Mesodermal cell (in vitro differentiated cells): Measurements from ENCODE around the gene ADAMTSL3.
"Not testable (repeated sequence)": the region's sequence is repeated elsewhere in the genome, so short reads cannot be mapped to it uniquely, and the experiment has no call there.

ENCODE experiments used
- H3K27ac ChIP-seq: 2 replicates; pipeline ENCODE4 v1.7.0; 2013; ENCODE audit warnings: mild to moderate bottlenecking, low read depth, low read length, moderate library complexity; ENCODE audit not compliant: severe bottlenecking
- H3K36me3 ChIP-seq: 2 replicates; pipeline ENCODE4 v1.7.1; 2013; ENCODE audit warnings: mild to moderate bottlenecking, low read length, moderate library complexity; ENCODE audit not compliant: control insufficient read depth, insufficient read depth
- H3K4me1 ChIP-seq: one replicate; pipeline ENCODE4 v1.7.1; 2013; ENCODE audit warnings: mild to moderate bottlenecking, low read length; ENCODE audit not compliant: insufficient read depth, control insufficient read depth, poor library complexity, severe bottlenecking
- H3K4me3 ChIP-seq: 2 replicates; pipeline ENCODE4 v1.7.0; 2013; ENCODE audit warnings: low read length, control low read depth, mild to moderate bottlenecking; ENCODE audit not compliant: insufficient read depth, poor library complexity, severe bottlenecking; ENCODE audit errors: extremely low read depth
- H3K9me3 ChIP-seq: 2 replicates; pipeline ENCODE4 v1.7.1; 2013; ENCODE audit warnings: mild to moderate bottlenecking, low read length, moderate library complexity; ENCODE audit not compliant: control insufficient read depth
- WGBS, 2 experiments: methylation state at CpG; one replicate each; pipeline ENCODE4 v1.1.5; 2013; ENCODE audit warnings: missing lambda C conversion rate in 2 of 2; ENCODE audit not compliant: insufficient coverage in 2 of 2; 5-methylcytosine and 5-hydroxymethylcytosine counted together

ADAMTSL3 gene

DNA sequence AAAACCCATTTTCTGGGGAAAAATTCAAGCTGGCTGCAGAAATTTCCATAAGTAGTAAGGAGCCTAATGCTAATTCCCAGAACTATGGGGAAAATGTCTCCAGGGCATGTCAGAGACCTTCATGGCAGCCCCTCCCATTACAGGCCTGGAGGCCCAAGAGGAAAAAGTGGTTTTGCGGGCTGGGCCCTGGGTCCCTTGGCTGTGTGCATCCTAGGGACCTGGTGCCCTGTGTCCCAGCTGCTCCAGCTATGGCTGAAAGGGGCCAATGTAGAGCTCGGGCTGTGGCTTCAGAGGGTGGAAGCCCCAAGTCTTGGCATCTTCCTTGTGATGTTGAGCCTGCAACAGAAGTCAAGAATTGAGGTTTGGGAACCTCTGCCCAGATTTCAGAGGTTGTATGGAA lies 48.4 kb downstream of the ADAMTSL3 start:
- not testable (repeated sequence) for H3K9me3 ChIP-seq, H3K36me3 ChIP-seq, H3K4me3 ChIP-seq, H3K27ac ChIP-seq, H3K4me1 ChIP-seq
- WGBS, 2 experiments, result 83 to 100% methylated on average over 2 of the region's 2 CpGs

- WGBS, 2 experiments, result 89 to 97% methylated on average over 5 of the region's 6 CpGs
- Histone ChIP-seq H3K27ac (no peak overlapping the region), H3K9me3 (no peaks in the 10 kb centered on the region), H3K36me3 (no peaks in the 10 kb centered on the region), H3K4me1 (peaks cover 2% of the 10 kb centered on the region), H3K4me3 (no peak overlapping the region)
These were observed 54.4 kb downstream of the ADAMTSL3 start for GRCh38 chr15:83708328-83708727.

- Histone ChIP-seq H3K36me3 (no peaks in the 10 kb centered on the region), H3K4me3 (no peak overlapping the region), H3K4me1 (peaks cover 2% of the 10 kb centered on the region), H3K9me3 (no peaks in the 10 kb centered on the region), H3K27ac (no peak overlapping the region)
- WGBS, 2 experiments, result 82 to 100% methylated on average over 1 of the region's 2 CpGs
These were observed 55.3 kb downstream of the ADAMTSL3 start for GRCh38 chr15:83709241-83709640.

DNA sequence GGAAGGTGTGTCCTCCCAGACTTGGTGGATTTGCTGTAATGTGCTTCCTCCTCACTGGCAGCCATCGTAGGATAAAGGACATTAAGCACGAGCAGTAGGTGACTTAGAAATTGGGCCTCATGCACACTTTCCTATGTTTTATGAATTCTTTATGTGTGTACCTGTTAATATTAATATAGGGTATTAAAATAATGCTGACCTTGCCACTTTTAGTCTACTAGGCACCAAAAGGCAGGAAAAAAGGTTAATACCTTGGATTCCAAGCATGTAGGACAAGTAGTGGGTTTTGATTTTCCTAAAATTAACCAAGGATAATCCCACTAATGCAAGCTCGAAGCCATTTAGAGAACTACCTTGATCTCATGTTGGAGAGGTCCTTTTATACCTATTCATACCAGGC lies 55.9 kb downstream of the ADAMTSL3 start:
- Histone ChIP-seq H3K36me3 (no peaks in the 10 kb centered on the region), H3K4me3 (no peak overlapping the region), H3K4me1 (peaks cover 2% of the 10 kb centered on the region), H3K9me3 (no peaks in the 10 kb centered on the region), H3K27ac (no peak overlapping the region)
- 80 to 90% methylated on average over 1 of the region's 3 CpGs for WGBS, 2 experiments

GRCh38 chr15:83710452-83710851 lies 56.5 kb downstream of the ADAMTSL3 start:
- Histone ChIP-seq H3K4me1 (peaks cover 2% of the 10 kb centered on the region), H3K36me3 (no peaks in the 10 kb centered on the region), H3K9me3 (no peaks in the 10 kb centered on the region), H3K4me3 (no peak overlapping the region), H3K27ac (no peak overlapping the region)

GRCh38 chr15:83711236-83711635 lies 57.3 kb downstream of the ADAMTSL3 start:
- Histone ChIP-seq H3K36me3 (no peaks in the 10 kb centered on the region), H3K27ac (no peak overlapping the region), H3K9me3 (no peaks in the 10 kb centered on the region), H3K4me3 (no peak overlapping the region), H3K4me1 (peaks cover 2% of the 10 kb centered on the region)
- WGBS, 2 experiments, result 88 to 100% methylated on average over 2 to 3 of the region's 5 CpGs

- H3K4me3 ChIP-seq, result no peak overlapping the region
- peaks cover 2% of the 10 kb centered on the region for H3K4me1 ChIP-seq
- WGBS, 2 experiments, result no CpG with 5 or more reads among the region's 3 CpGs
- no peaks in the 10 kb centered on the region for H3K9me3 ChIP-seq
- H3K36me3 ChIP-seq, result no peaks in the 10 kb centered on the region
- H3K27ac ChIP-seq, result no peak overlapping the region
These were observed 59.3 kb downstream of the ADAMTSL3 start for GRCh38 chr15:83713242-83713641.

GRCh38 chr15:83714939-83715628 lies 61.2 kb downstream of the ADAMTSL3 start:
- no peaks in the 10 kb centered on the region for H3K9me3 ChIP-seq
- H3K27ac ChIP-seq, result no peak overlapping the region
- H3K4me3 ChIP-seq, result no peak overlapping the region
- H3K36me3 ChIP-seq, result no peaks in the 10 kb centered on the region
- H3K4me1 ChIP-seq, result no peaks in the 10 kb centered on the region

GRCh38 chr15:83716605-83717004 lies 62.7 kb downstream of the ADAMTSL3 start:
- H3K9me3 ChIP-seq, result no peaks in the 10 kb centered on the region
- no peak overlapping the region for H3K4me3 ChIP-seq
- 100% methylated on average over 1 of the region's 3 CpGs; no CpG with 5 or more reads in 1 of the 2 experiments for WGBS, 2 experiments

GRCh38 chr15:83717010-83717409 lies 63.1 kb downstream of the ADAMTSL3 start:
- H3K9me3 ChIP-seq, result no peaks in the 10 kb centered on the region
- no peak overlapping the region for H3K27ac ChIP-seq
- no peak overlapping the region for H3K4me3 ChIP-seq
- H3K36me3 ChIP-seq, result no peaks in the 10 kb centered on the region
- H3K4me1 ChIP-seq, result no peaks in the 10 kb centered on the region

More at GRCh38 chr15:83716605-83717004, 62.7 kb downstream of the ADAMTSL3 start:
- H3K27ac ChIP-seq, result no peak overlapping the region
- H3K4me1 ChIP-seq, result no peaks in the 10 kb centered on the region
- no peaks in the 10 kb centered on the region for H3K36me3 ChIP-seq

- Histone ChIP-seq H3K27ac (no peak overlapping the region), H3K36me3 (no peaks in the 10 kb centered on the region), H3K4me1 (no peaks in the 10 kb centered on the region), H3K4me3 (no peak overlapping the region), H3K9me3 (no peaks in the 10 kb centered on the region)
- WGBS, 2 experiments, result no CpG with 5 or more reads among the region's 2 CpGs
These were observed 66.5 kb downstream of the ADAMTSL3 start for GRCh38 chr15:83720468-83720867.
